ENCODE data around the gene UNG.

GRCh38 chr12:109147954-109148353, 50.6 kb downstream of the UNG start:
- TF ChIP-seq CTCF (conservative IDR thresholded peaks at IDR 0.05; ENCODE audit: low read depth in 2 of 2), result no peak
- TF ChIP-seq REST (IDR thresholded peaks at IDR 0.05; ENCODE audit: unreplicated experiment), result no peak
- TF ChIP-seq CREB1 (CRISPR knock-in tag; IDR thresholded peaks at IDR 0.05; ENCODE audit: low read depth), result no peak
- TF ChIP-seq EZH2phosphoT487 (IDR thresholded peaks at IDR 0.05; ENCODE audit: unreplicated experiment), result no peak
- no peak for TF ChIP-seq POLR2AphosphoS5 (IDR thresholded peaks at IDR 0.05; ENCODE audit: low read depth)
- TF ChIP-seq EZH2 (IDR thresholded peaks at IDR 0.05; ENCODE audit: low read depth, unreplicated experiment), result no peak
- TF ChIP-seq STAT1 (IDR thresholded peaks at IDR 0.05; ENCODE audit: unreplicated experiment), result no peak
- no peak for TF ChIP-seq ETS1 (IDR thresholded peaks at IDR 0.05)
